GM12878 (cell line): ENCODE data around the gene INKA1. TPM values are rescaled to one million over a fixed set of nuclear protein-coding genes. Genes with fewer than 3 reads are reported as not detected.

ENCODE experiments used
- ATAC-seq: fragments of 200-7000 bp; cut with Tn5 transposase; 3 replicates; pipeline ENCODE4 v1.9.1; 2020; ENCODE audit warnings: mild to moderate bottlenecking, moderate library complexity
- BruUV-seq: library from RNA; stranded (reverse); fragments of 400-500 nt; replicated peaks from 2 replicates; lab custom pipeline; 2021; lab: Mats Ljungman, UMichigan
- CTCF ChIA-PET: fragments of 300-600 bp; sonication (Branson Sonifier 250); formaldehyde crosslinking; extraction: SDS; loops from one replicate; lab custom pipeline; 2021; ENCODE audit warnings: inconsistent platforms; lab: Yijun Ruan, JAX
- POLR2A ChIA-PET: fragments of 350-600 bp; formaldehyde crosslinking; extraction: SDS; loops from one replicate; lab custom pipeline; 2021; ENCODE audit warnings: inconsistent platforms; lab: Charles Lee
- RAD21 ChIA-PET: fragments of 300-600 bp; sonication (Branson Sonifier 250); formaldehyde crosslinking; loops from one replicate; lab custom pipeline; 2023; ENCODE audit warnings: antibody characterized with exemption; ENCODE audit not compliant: unreplicated experiment; lab: Charles Lee
- SMC1A ChIA-PET: fragments of 300-600 bp; sonication (Branson Sonifier 250); formaldehyde crosslinking; loops from one replicate; lab custom pipeline; 2023; ENCODE audit not compliant: unreplicated experiment, uncharacterized antibody; lab: Charles Lee
- DNase-seq: peaks from one replicate; pipeline ENCODE4 v3.0.0-alpha.2; 2011; ENCODE audit warnings: low read depth, low spot score
- FAIRE-seq: peaks from 3 replicates; lab custom pipeline; 2011; peaks lifted over from hg19 to GRCh38; lab: Jason Lieb, UNC
- H2AFZ ChIP-seq: 2 replicates; pipeline ENCODE4 v1.6.0; 2011; ENCODE audit warnings: low read depth, low read length, control low read depth; ENCODE audit not compliant: control insufficient read depth
- H3K27ac ChIP-seq: 2 replicates; pipeline ENCODE4 v1.5.1; 2011; ENCODE audit warnings: control low read depth; ENCODE audit not compliant: control insufficient read depth, insufficient read depth
- H3K27me3 ChIP-seq, 2 experiments: replicated peaks in 1 of 2; 2 replicates each; pipeline versions ENCODE4 v1.6.0 to v1.6.1; 2011; ENCODE audit warnings: low read length in 1 of 2; ENCODE audit not compliant: control insufficient read depth in 2 of 2, insufficient read depth in 2 of 2
- H3K36me3 ChIP-seq, 2 experiments: 2 replicates each; pipeline ENCODE4 v1.5.1; 2011; ENCODE audit warnings: low read length in 1 of 2; ENCODE audit not compliant: control insufficient read depth in 2 of 2, insufficient read depth in 2 of 2
- H3K4me1 ChIP-seq: 2 replicates; pipeline ENCODE4 v1.6.1; 2011; ENCODE audit warnings: mild to moderate bottlenecking, low read length, moderate library complexity, mixed read lengths; ENCODE audit not compliant: control insufficient read depth, insufficient read depth
- H3K4me2 ChIP-seq: 2 replicates; pipeline ENCODE4 v1.6.0; 2011; ENCODE audit warnings: control low read depth; ENCODE audit not compliant: control insufficient read depth, insufficient read depth
- H3K4me3 ChIP-seq: fragments of 200-600 bp; sonication (generic); 2 replicates; pipeline ENCODE4 v1.5.1; 2016
- H3K79me2 ChIP-seq: 2 replicates; pipeline ENCODE4 v1.6.0; 2011; ENCODE audit warnings: low read length; ENCODE audit not compliant: control insufficient read depth, insufficient read depth
- H3K9ac ChIP-seq: 2 replicates; pipeline ENCODE4 v1.8.0; 2011; ENCODE audit warnings: low read length, control low read depth, mixed read lengths; ENCODE audit not compliant: control insufficient read depth, insufficient read depth
- H3K9me3 ChIP-seq: replicated peaks from 3 replicates; pipeline ENCODE4 v1.5.1; 2011; ENCODE audit warnings: mild to moderate bottlenecking, low read length; ENCODE audit not compliant: control insufficient read depth, insufficient read depth
- H4K20me1 ChIP-seq: 2 replicates; pipeline ENCODE4 v1.6.0; 2011; ENCODE audit not compliant: control insufficient read depth, insufficient read depth
- CHD1 ChIP-seq: IDR thresholded peaks from 2 replicates; pipeline ENCODE4 v1.6.1; 2012; ENCODE audit warnings: low read depth, low read length, improper control_type of control experiment
- CREB1 ChIP-seq: IDR thresholded peaks from 2 replicates; pipeline ENCODE4 v1.6.1; 2012; ENCODE audit warnings: low read depth, mild to moderate bottlenecking, inconsistent platforms
- LARP7 ChIP-seq: fragments of 450-650 bp; IDR thresholded peaks from 2 replicates; pipeline ENCODE4 v1.6.1; 2017; ENCODE audit warnings: mild to moderate bottlenecking
- NRF1 ChIP-seq: conservative IDR thresholded peaks from 2 replicates; pipeline ENCODE4 v1.6.1; 2011; ENCODE audit warnings: mild to moderate bottlenecking, low read depth, low read length, improper control_type of control experiment
- PAX5 ChIP-seq: IDR thresholded peaks from 2 replicates; pipeline ENCODE4 v1.6.1; 2011; ENCODE audit warnings: low read depth, low read length, borderline replicate concordance
- RAD21 ChIP-seq: IDR thresholded peaks from 2 replicates; pipeline ENCODE4 v1.6.1; 2011; ENCODE audit warnings: mild to moderate bottlenecking, low read depth, low read length, moderate library complexity; ENCODE audit not compliant: insufficient read depth
- RELB ChIP-seq: fragments of 450-650 bp; IDR thresholded peaks from 2 replicates; pipeline ENCODE4 v1.6.1; 2017; ENCODE audit warnings: low read depth, mild to moderate bottlenecking, moderate library complexity
- SIX5 ChIP-seq: IDR thresholded peaks from 2 replicates; pipeline ENCODE4 v1.6.1; 2011; ENCODE audit warnings: mild to moderate bottlenecking, low read depth, low read length, moderate library complexity; ENCODE audit not compliant: severe bottlenecking
- SP1 ChIP-seq: IDR thresholded peaks from one replicate; pipeline ENCODE4 v1.6.1; 2011; ENCODE audit warnings: low read depth, low read length
- ZNF274 ChIP-seq: IDR thresholded peaks from one replicate; pipeline ENCODE4 v1.8.0; 2011; ENCODE audit not compliant: insufficient read length, insufficient read depth
- WGBS: methylation state at CpG from one replicate; pipeline ENCODE4 v1.1.6; 2016; ENCODE audit warnings: low lambda C conversion rate; ENCODE audit not compliant: insufficient replicate concordance, insufficient coverage; ENCODE audit errors: missing lambda C conversion rate; 5-methylcytosine and 5-hydroxymethylcytosine counted together
- in situ Hi-C: fragments of 300-500 bp; cut with MboI; formaldehyde crosslinking; loops from 9 replicates; pipeline ENCODE4 v1.14.3; 2018; ENCODE audit warnings: mixed read lengths
- intact Hi-C: fragments of 100-400 bp; cut with micrococcal nuclease; formaldehyde crosslinking; loops from one replicate; pipeline ENCODE4 v1.14.2; 2022; ENCODE audit not compliant: unreplicated experiment
- polyA plus RNA-seq, 11 experiments: library from polyadenylated mRNA; depleted of rRNA in 4 of 11; unstranded in 6 of 11; stranded (reverse) in 5 of 11; fragments of >200 nt; fragmentation: Nextera tagmentation in 4 of 11; fragmentation: Illumina TruSeq in 1 of 11; extraction: Ambion mirVana in 4 of 11; extraction: Trizol in 1 of 11; gene quantifications; 1 replicate in 1 of 11; 2 replicates in 10 of 11; pipeline versions ENCODE4 v1.2.1 to v1.2.3, GENCODE V29; 2011 to 2016; ENCODE audit warnings: inconsistent platforms in 2 of 11, missing spikeins in 2 of 11, low read depth in 1 of 11
- total RNA-seq, 4 experiments: library from RNA; depleted of rRNA in 3 of 4; stranded (reverse); fragments of >200 nt in 3 of 4; fragmentation: Illumina TruSeq in 1 of 4; extraction: Trizol in 1 of 4; gene quantifications; 2 replicates each; pipeline versions ENCODE4 v1.2.1 to v1.2.3, GENCODE V29; 2013 to 2021
- TF ChIP-seq, protein P1 (sequence below): fragments of 450-650 bp; formaldehyde crosslinking; IDR thresholded peaks from 2 replicates; pipeline ENCODE4 v1.4.0; 2020; ENCODE audit warnings: mild to moderate bottlenecking, moderate library complexity

The INKA1 gene
- total and polyA plus RNA-seq, 10 of the 15 experiments (the other 5 are each of a cell fraction or from before 2014, with no cell fraction given): 0.32 to 10.5 (median 4.9) TPM

DNA sequence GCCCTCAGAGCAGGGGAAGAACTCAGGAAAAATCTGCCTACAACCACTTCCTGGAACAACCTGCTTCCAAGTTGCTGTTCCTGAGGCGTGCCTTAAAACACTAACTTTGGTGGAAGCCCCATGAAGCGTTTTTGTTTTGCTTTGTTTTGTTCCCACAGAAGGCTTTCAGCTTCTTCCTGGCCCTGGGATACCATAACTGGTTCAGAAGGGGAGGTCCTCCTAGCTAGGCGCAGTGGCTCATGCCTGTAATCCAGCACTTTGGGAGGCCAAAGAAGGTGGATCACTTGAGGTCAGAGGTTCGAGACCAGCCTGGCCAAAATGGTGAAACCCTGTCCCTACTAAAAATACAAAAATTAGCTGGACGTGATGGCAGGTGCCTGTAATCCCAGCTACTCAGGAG lies 15.5 kb upstream of the INKA1 start:
- intact Hi-C loops: loop anchor here (5.0 kb wide), 1 partner anchor 65 kb away; the partner anchor contains the start of gene GMPPB
- no peak overlapping the region for H3K27ac ChIP-seq
- H4K20me1 ChIP-seq: no peaks in the 10 kb centered on the region
- H3K9me3 ChIP-seq: no peaks in the 10 kb centered on the region
- H3K9ac ChIP-seq: no peak overlapping the region
- ChIA-PET POLR2A (interaction anchor here (1.0 to 3.0 kb wide), 5 partner anchors 16 to 114 kb away, joined by 3 to 15 read pairs (median 3); partner anchors contain the start of genes INKA1, TRAIP and UBA7), RAD21 (interaction anchor here (0.5 to 2.5 kb wide), 4 partner anchors 16 to 962 kb away, joined by 3 to 14 read pairs (median 4); partner anchors contain the start of gene INKA1), CTCF (interaction anchor here (0.6 to 2.0 kb wide), 7 partner anchors 8 to 142 kb away, joined by 3 to 9 read pairs (median 4); partner anchors contain the start of genes MON1A and UBA7), SMC1A (interaction anchor here (1.2 kb wide), 1 partner anchor 118 kb away, joined by 3 read pairs; no protein-coding TSS in a partner anchor)
- DNase-seq (no peak), FAIRE-seq (no peak), ATAC-seq (no peak)
- peaks cover 22% of the 10 kb centered on the region for H3K79me2 ChIP-seq
- no peak overlapping the region for H3K4me3 ChIP-seq
- BruUV-seq: no TSS peak
- no peak for TF ChIP-seq CREB1
- no peak for TF ChIP-seq CHD1
- TF ChIP-seq NRF1: no peak
- TF ChIP-seq, protein P1, sequence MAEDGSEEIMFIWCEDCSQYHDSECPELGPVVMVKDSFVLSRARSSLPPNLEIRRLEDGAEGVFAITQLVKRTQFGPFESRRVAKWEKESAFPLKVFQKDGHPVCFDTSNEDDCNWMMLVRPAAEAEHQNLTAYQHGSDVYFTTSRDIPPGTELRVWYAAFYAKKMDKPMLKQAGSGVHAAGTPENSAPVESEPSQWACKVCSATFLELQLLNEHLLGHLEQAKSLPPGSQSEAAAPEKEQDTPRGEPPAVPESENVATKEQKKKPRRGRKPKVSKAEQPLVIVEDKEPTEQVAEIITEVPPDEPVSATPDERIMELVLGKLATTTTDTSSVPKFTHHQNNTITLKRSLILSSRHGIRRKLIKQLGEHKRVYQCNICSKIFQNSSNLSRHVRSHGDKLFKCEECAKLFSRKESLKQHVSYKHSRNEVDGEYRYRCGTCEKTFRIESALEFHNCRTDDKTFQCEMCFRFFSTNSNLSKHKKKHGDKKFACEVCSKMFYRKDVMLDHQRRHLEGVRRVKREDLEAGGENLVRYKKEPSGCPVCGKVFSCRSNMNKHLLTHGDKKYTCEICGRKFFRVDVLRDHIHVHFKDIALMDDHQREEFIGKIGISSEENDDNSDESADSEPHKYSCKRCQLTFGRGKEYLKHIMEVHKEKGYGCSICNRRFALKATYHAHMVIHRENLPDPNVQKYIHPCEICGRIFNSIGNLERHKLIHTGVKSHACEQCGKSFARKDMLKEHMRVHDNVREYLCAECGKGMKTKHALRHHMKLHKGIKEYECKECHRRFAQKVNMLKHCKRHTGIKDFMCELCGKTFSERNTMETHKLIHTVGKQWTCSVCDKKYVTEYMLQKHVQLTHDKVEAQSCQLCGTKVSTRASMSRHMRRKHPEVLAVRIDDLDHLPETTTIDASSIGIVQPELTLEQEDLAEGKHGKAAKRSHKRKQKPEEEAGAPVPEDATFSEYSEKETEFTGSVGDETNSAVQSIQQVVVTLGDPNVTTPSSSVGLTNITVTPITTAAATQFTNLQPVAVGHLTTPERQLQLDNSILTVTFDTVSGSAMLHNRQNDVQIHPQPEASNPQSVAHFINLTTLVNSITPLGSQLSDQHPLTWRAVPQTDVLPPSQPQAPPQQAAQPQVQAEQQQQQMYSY (CRISPR knock-in tag): no peak
- TF ChIP-seq RELB: no peak
- TF ChIP-seq LARP7: no peak
- no peak for TF ChIP-seq RAD21
- no peak for TF ChIP-seq SP1
- TF ChIP-seq PAX5: no peak
- TF ChIP-seq SIX5: no peak
- TF ChIP-seq ZNF274: no peak
- no peaks in the 10 kb centered on the region for H3K36me3 ChIP-seq
- no peak overlapping the region for H3K4me2 ChIP-seq
- no peaks in the 10 kb centered on the region for H3K27me3 ChIP-seq
- 74% methylated on average over 5 of the region's 5 CpGs for WGBS
- H3K4me1 ChIP-seq: peaks cover 9% of the 10 kb centered on the region
- no peak overlapping the region; the same call in 1 of the 2 replicates for H2AFZ ChIP-seq
- in situ Hi-C loops: no loop called here
